ENCODE data around the gene INAFM2. TPM values are rescaled to one million over a fixed set of nuclear protein-coding genes. Genes with fewer than 3 reads are reported as not detected.

INAFM2 gene
- total RNA-seq, 1 donor from 2014 or later: 18.2 TPM

- no peaks in the 10 kb centered on the region for H3K9me3 ChIP-seq (ENCODE audit: low read depth)
- no peaks in the 10 kb centered on the region for H3K36me3 Mint-ChIP-seq
- no peaks in the 10 kb centered on the region for H3K36me3 ChIP-seq
- peaks cover 59% of the 10 kb centered on the region for H3K27me3 ChIP-seq
- H3K4me1 ChIP-seq: peaks cover 27% of the 10 kb centered on the region
- H3K4me1 Mint-ChIP-seq: peaks cover 70% of the 10 kb centered on the region
- no peak overlapping the region for H2AFZ ChIP-seq (replicated peaks)
- H3K27ac ChIP-seq: no peak overlapping the region
- peaks cover 24% of the 10 kb centered on the region for H3K27me3 Mint-ChIP-seq (ENCODE audit: insufficient read depth, low read depth)
- H3K4me2 ChIP-seq: no peak overlapping the region
- no peaks in the 10 kb centered on the region for H4K20me1 ChIP-seq (ENCODE audit: low read depth)
- no peaks in the 10 kb centered on the region for H3K9me3 Mint-ChIP-seq
- no peak overlapping the region for H3K9ac ChIP-seq
- no peak for DNase-seq (ENCODE audit: low spot score)
- no peak for TF ChIP-seq EZH2phosphoT487 (IDR thresholded peaks at IDR 0.05)
- no peak overlapping the region for H3K4me3 ChIP-seq
- H3F3A ChIP-seq (ENCODE audit: low read depth): peaks cover 12% of the 10 kb centered on the region
- H3K4me3 Mint-ChIP-seq: peak overlapping the region; percentile 50
- H3K27ac Mint-ChIP-seq: peak overlapping the region; percentile 95
- H3K79me2 ChIP-seq (ENCODE audit: low read depth): no peaks in the 10 kb centered on the region
Observed at GRCh38 chr15:40293006-40293405, 30.5 kb upstream of the INAFM2 start.

DNA sequence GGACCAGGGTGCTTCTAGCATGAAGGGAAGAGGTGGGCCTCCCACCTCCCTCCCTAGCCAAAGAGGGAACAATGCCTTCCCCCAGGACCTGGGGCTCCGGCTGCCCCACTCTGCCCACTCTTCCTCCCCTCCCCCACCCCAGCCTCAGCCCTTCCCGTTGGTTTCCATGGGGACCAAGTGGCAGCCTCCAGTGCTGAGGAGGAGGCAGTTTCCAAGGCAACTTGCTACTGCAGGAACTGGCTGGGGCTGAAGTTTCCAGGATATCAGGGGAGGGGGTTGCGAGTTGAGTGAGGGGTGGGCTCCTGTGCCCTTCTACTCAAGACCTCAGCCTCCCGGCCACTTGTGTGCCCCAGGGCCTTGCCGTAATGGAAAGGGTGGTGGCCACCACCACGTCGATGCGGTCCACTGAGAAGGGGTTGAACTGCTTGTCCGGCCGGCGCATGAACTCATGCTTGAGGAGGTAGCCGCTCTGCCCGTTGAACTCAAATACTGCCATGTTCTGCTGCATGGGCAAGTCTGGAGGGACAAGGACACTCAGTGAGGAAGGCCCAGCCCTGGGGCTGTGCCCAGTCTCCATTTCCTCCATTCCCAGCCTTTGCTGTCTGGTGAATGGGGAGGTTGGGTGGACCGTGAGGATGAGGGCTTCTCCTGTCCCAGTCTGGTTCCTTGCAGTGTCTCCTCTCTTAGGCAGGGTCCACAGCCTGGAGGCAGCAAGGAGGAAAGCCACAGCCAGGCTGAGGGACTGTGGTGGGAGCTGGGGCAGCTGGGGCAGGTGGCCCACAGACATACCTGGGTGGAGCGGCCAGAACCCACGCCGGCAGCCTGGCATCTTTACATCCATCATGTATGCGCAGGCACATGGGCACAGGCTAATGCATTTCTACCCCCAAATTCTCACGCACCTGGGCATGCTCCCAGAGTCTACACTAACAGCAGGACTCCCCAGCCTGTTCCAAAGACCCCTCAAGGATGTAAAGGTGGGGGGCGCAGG, 29.3 kb upstream of the INAFM2 start:
- H3K9ac ChIP-seq: no peak overlapping the region
- Mint-ChIP-seq H3K4me3 (peak overlapping the region; percentile 30), H3K27me3 (ENCODE audit: insufficient read depth, low read depth) (peaks cover 22% of the 10 kb centered on the region), H3K27ac (peak overlapping the region; percentile 95), H3K4me1 (peaks cover 70% of the 10 kb centered on the region), H3K36me3 (no peaks in the 10 kb centered on the region), H3K9me3 (peaks cover 6% of the 10 kb centered on the region)
- H3K9me3 ChIP-seq (ENCODE audit: low read depth): no peaks in the 10 kb centered on the region
- peaks cover 27% of the 10 kb centered on the region for H3K4me1 ChIP-seq
- H3K79me2 ChIP-seq (ENCODE audit: low read depth): no peaks in the 10 kb centered on the region
- peak overlapping the region; percentile 2 for H3K4me2 ChIP-seq
- TF ChIP-seq EZH2phosphoT487 (IDR thresholded peaks at IDR 0.05): no peak
- no peak for TF ChIP-seq CTCF (IDR thresholded peaks at IDR 0.05)
- TF ChIP-seq EZH2 (IDR thresholded peaks at IDR 0.05): no peak
- H3K4me3 ChIP-seq: no peak overlapping the region
- peak; percentile 72 for DNase-seq (ENCODE audit: low spot score)
- H4K20me1 ChIP-seq (ENCODE audit: low read depth): no peaks in the 10 kb centered on the region
- peaks cover 47% of the 10 kb centered on the region for H3K27me3 ChIP-seq
- no peak overlapping the region for H2AFZ ChIP-seq (replicated peaks)
- H3F3A ChIP-seq (ENCODE audit: low read depth): peaks cover 12% of the 10 kb centered on the region
- no peaks in the 10 kb centered on the region for H3K36me3 ChIP-seq
- H3K27ac ChIP-seq: no peak overlapping the region

DNA sequence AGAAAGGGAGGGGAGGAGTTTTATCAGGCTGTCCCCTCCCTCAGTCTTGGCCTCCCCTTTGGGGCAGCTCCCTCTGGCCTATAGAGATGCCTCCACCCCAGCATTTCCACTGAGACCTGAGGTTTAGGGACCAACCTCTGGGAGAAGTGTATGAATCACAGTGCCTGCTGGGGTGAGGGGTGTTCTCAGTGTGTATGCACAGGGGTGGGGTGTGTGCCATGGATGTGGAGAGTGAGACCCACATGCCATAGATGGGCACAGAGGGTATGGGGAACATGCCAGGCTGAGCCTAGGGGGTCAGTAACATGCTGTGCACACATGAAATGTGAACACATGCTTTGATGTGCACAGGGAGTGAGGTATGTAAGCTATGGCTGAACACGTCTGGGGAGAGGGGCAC, 28.2 kb upstream of the INAFM2 start:
- H3K9me3 Mint-ChIP-seq: peaks cover 14% of the 10 kb centered on the region
- TF ChIP-seq EZH2 (IDR thresholded peaks at IDR 0.05) (no peak), EZH2phosphoT487 (IDR thresholded peaks at IDR 0.05) (no peak)
- no peak overlapping the region for H3K9ac ChIP-seq
- H3K27me3 ChIP-seq: peaks cover 36% of the 10 kb centered on the region
- H3K27me3 Mint-ChIP-seq (ENCODE audit: insufficient read depth, low read depth): peaks cover 20% of the 10 kb centered on the region
- H3K4me2 ChIP-seq: no peak overlapping the region
- peaks cover 9% of the 10 kb centered on the region for H3F3A ChIP-seq (ENCODE audit: low read depth)
- peaks cover 5% of the 10 kb centered on the region for H3K36me3 Mint-ChIP-seq
- peaks cover 61% of the 10 kb centered on the region for H3K4me1 Mint-ChIP-seq
- peak overlapping the region; percentile 85 for H3K27ac Mint-ChIP-seq
- peaks cover 24% of the 10 kb centered on the region for H3K4me1 ChIP-seq
- no peaks in the 10 kb centered on the region for H3K36me3 ChIP-seq
- H4K20me1 ChIP-seq (ENCODE audit: low read depth): no peaks in the 10 kb centered on the region
- no peak overlapping the region for H2AFZ ChIP-seq (replicated peaks)
- H3K79me2 ChIP-seq (ENCODE audit: low read depth): no peaks in the 10 kb centered on the region
- no peak for DNase-seq (ENCODE audit: low spot score)
- H3K4me3 Mint-ChIP-seq: no peak overlapping the region
- H3K9me3 ChIP-seq (ENCODE audit: low read depth): peaks cover 2% of the 10 kb centered on the region
- H3K4me3 ChIP-seq: no peak overlapping the region
- H3K27ac ChIP-seq: no peak overlapping the region

- H3K4me2 ChIP-seq: no peak overlapping the region
Observed at GRCh38 chr15:40295877-40296560, 27.5 kb upstream of the INAFM2 start.

More at GRCh38 chr15:40295877-40296560, 27.5 kb upstream of the INAFM2 start:
- no peaks in the 10 kb centered on the region for H4K20me1 ChIP-seq (ENCODE audit: low read depth)
- Mint-ChIP-seq H3K36me3 (peaks cover 5% of the 10 kb centered on the region), H3K27me3 (ENCODE audit: insufficient read depth, low read depth) (peaks cover 21% of the 10 kb centered on the region), H3K27ac (peak overlapping the region; percentile 85), H3K4me1 (peaks cover 62% of the 10 kb centered on the region), H3K9me3 (peaks cover 17% of the 10 kb centered on the region), H3K4me3 (no peak overlapping the region)
- no peaks in the 10 kb centered on the region for H3K79me2 ChIP-seq (ENCODE audit: low read depth)
- peaks cover 5% of the 10 kb centered on the region for H3K9me3 ChIP-seq (ENCODE audit: low read depth)
- no peak overlapping the region for H3K4me3 ChIP-seq
- no peak for DNase-seq (ENCODE audit: low spot score)
- H2AFZ ChIP-seq (replicated peaks): no peak overlapping the region
- peaks cover 4% of the 10 kb centered on the region for H3F3A ChIP-seq (ENCODE audit: low read depth)
- H3K9ac ChIP-seq: no peak overlapping the region
- H3K27ac ChIP-seq: no peak overlapping the region
- peaks cover 29% of the 10 kb centered on the region for H3K27me3 ChIP-seq
- TF ChIP-seq EZH2phosphoT487 (IDR thresholded peaks at IDR 0.05) (no peak), CTCF (IDR thresholded peaks at IDR 0.05) (no peak), EZH2 (IDR thresholded peaks at IDR 0.05) (no peak)
- H3K36me3 ChIP-seq: no peaks in the 10 kb centered on the region
- peaks cover 19% of the 10 kb centered on the region for H3K4me1 ChIP-seq
